Endometrial microvascular endothelial cells (primary cell): ENCODE results near the gene KLHL26. TPM values are rescaled to one million over a fixed set of nuclear protein-coding genes. Genes with fewer than 3 reads are reported as not detected.
"Not testable (repeated sequence)": the region's sequence is repeated elsewhere in the genome, so short reads cannot be mapped to it uniquely, and the experiment has no call there.

Source experiments
- in situ Hi-C: cut with HindIII; loops from 2 replicates; pipeline ENCODE4 v1.10.0; 2017; ENCODE audit warnings: low sequenced_read_pairs, low pct_unique_long_range_greater_than_20kb; ENCODE audit errors: inconsistent ontology term
- total RNA-seq: library from RNA; depleted of rRNA; stranded (reverse); fragments of >200 nt; gene quantifications from one replicate; pipeline ENCODE4 v1.2.3, GENCODE V29; 2015; ENCODE audit errors: inconsistent ontology term

Gene KLHL26
- total RNA-seq, 1 donor from 2014 or later = 1.5 TPM

- in situ Hi-C loops = no loop called here
Measured at GRCh38 chr19:18599485-18599884, 37.3 kb upstream of the KLHL26 start.

GRCh38 chr19:18600692-18601397 lies 36.0 kb upstream of the KLHL26 start:
- in situ Hi-C loops = not testable (repeated sequence)

GRCh38 chr19:18601875-18602274 lies 35.0 kb upstream of the KLHL26 start:
- in situ Hi-C loops = no loop called here

- in situ Hi-C loops = no loop called here
Measured at GRCh38 chr19:18603255-18603957, 33.4 kb upstream of the KLHL26 start.

GRCh38 chr19:18603958-18604819 lies 32.6 kb upstream of the KLHL26 start:
- in situ Hi-C loops = no loop called here

- in situ Hi-C loops = no loop called here
Measured at GRCh38 chr19:18604820-18605159, 32.0 kb upstream of the KLHL26 start.

GRCh38 chr19:18605196-18605545 lies 31.7 kb upstream of the KLHL26 start:
- in situ Hi-C loops = no loop called here

- in situ Hi-C loops = no loop called here
Measured at GRCh38 chr19:18605546-18606280, 31.1 kb upstream of the KLHL26 start.

GRCh38 chr19:18606281-18607225 lies 30.3 kb upstream of the KLHL26 start, which contains the start of gene CRLF1:
CRLF1 (minus strand) TSS chr19:18606799; CDS start chr19:18606656, 143 bp downstream.
- in situ Hi-C loops = no loop called here

- in situ Hi-C loops = no loop called here
Measured at GRCh38 chr19:18607226-18608101, 29.4 kb upstream of the KLHL26 start.

- in situ Hi-C loops = no loop called here
Measured at GRCh38 chr19:18608102-18608804, 28.6 kb upstream of the KLHL26 start.

- in situ Hi-C loops = no loop called here
Measured at GRCh38 chr19:18608805-18609716, 27.8 kb upstream of the KLHL26 start.

- in situ Hi-C loops = no loop called here
Measured at GRCh38 chr19:18609717-18610051, 27.1 kb upstream of the KLHL26 start.

- in situ Hi-C loops = no loop called here
Measured at GRCh38 chr19:18610245-18610555, 26.6 kb upstream of the KLHL26 start.

- in situ Hi-C loops = no loop called here
Measured at GRCh38 chr19:18610556-18611326, 26.1 kb upstream of the KLHL26 start.
